HCT116 (cell line): Measurements from ENCODE around the gene TRIM66. TPM values are rescaled to one million over a fixed set of nuclear protein-coding genes. Genes with fewer than 3 reads are reported as not detected.

Experiments used
- ATAC-seq: fragments of 200-7000 bp; cut with Tn5 transposase; 2 replicates; pipeline ENCODE4 v1.9.1; 2020; ENCODE audit warnings: mild to moderate bottlenecking, moderate library complexity
- BruUV-seq: library from RNA; stranded (reverse); fragments of 400-500 nt; replicated peaks from 2 replicates; lab custom pipeline; 2021; lab: Mats Ljungman, UMichigan
- CTCF ChIA-PET: fragments of 300-600 bp; sonication (Branson Sonifier 250); formaldehyde crosslinking; loops from one replicate; lab custom pipeline; 2021; ENCODE audit warnings: antibody characterized with exemption; lab: Charles Lee
- POLR2A ChIA-PET: fragments of 300-600, 350-600 bp; sonication (Branson Sonifier 250); formaldehyde crosslinking; loops from one replicate; lab custom pipeline; 2021; ENCODE audit warnings: antibody characterized with exemption; lab: Charles Lee
- RAD21 ChIA-PET, 2 experiments: fragments of 300-600 bp; sonication (Branson Sonifier 250); formaldehyde crosslinking; loops; one replicate each; lab custom pipeline; 2023; ENCODE audit warnings: low total read pairs in 2 of 2; ENCODE audit not compliant: uncharacterized antibody in 2 of 2, unreplicated experiment in 2 of 2, low non-redundant PET in 1 of 2; lab: Charles Lee
- DNase-seq: peaks from one replicate; pipeline ENCODE4 v3.0.0-alpha.2; 2010; ENCODE audit warnings: low read depth, low spot score
- H2AFZ ChIP-seq: fragments of 200-600 bp; shearing (Covaris generic), sonication (generic); 2 replicates; pipeline ENCODE4 v1.6.1; 2017; ENCODE audit warnings: low read depth, mixed run types, mixed read lengths, antibody characterized with exemption, low read length; ENCODE audit not compliant: poor library complexity, severe bottlenecking
- H3K27ac ChIP-seq: 2 replicates; pipeline ENCODE4 v1.5.1; 2012; ENCODE audit warnings: low read depth, low read length
- H3K27me3 ChIP-seq: fragments of 200-600 bp; sonication (generic); 2 replicates; pipeline ENCODE4 v1.6.1; 2016; ENCODE audit warnings: mixed run types, low read length, mixed read lengths; ENCODE audit not compliant: insufficient read depth
- H3K36me3 ChIP-seq, 2 experiments: fragments of 200-500 bp in 1 of 2; fragments of 200-600 bp in 1 of 2; sonication (Bioruptor generic) in 1 of 2; sonication (generic) in 1 of 2; 2 replicates each; pipeline versions ENCODE4 v1.5.1 to v1.6.1; 2014 to 2016; ENCODE audit warnings: low read length in 2 of 2, inconsistent platforms in 1 of 2, mixed read lengths in 1 of 2, mixed run types in 1 of 2; ENCODE audit not compliant: insufficient read depth in 2 of 2, control insufficient read depth in 1 of 2
- H3K4me1 ChIP-seq, 2 experiments: fragments of 200-600 bp in 1 of 2; sonication (generic) in 1 of 2; 2 replicates each; pipeline versions ENCODE4 v1.5.1 to v1.6.1; 2012 to 2017; ENCODE audit warnings: low read length in 2 of 2, inconsistent platforms in 1 of 2, mild to moderate bottlenecking in 1 of 2, mixed read lengths in 1 of 2, mixed run types in 1 of 2, moderate library complexity in 1 of 2; ENCODE audit not compliant: insufficient read depth in 2 of 2, control insufficient read depth in 1 of 2
- H3K4me2 ChIP-seq: fragments of 200-600 bp; sonication (generic); 2 replicates; pipeline ENCODE4 v1.6.1; 2017; ENCODE audit warnings: mixed run types, low read length, mixed read lengths
- H3K4me3 ChIP-seq, 2 experiments: fragments of 200-600 bp in 1 of 2; sonication (generic) in 1 of 2; replicated peaks in 1 of 2; 2 replicates each; pipeline ENCODE4 v1.5.1; 2011 to 2016; ENCODE audit warnings: low read length in 2 of 2, control low read depth in 1 of 2, low read depth in 1 of 2, mild to moderate bottlenecking in 1 of 2, mixed read lengths in 1 of 2, mixed run types in 1 of 2
- H3K79me2 ChIP-seq: fragments of 200-600 bp; sonication (generic); 2 replicates; pipeline ENCODE4 v1.6.1; 2017; ENCODE audit warnings: mild to moderate bottlenecking, mixed run types, low read length, moderate library complexity, mixed read lengths; ENCODE audit not compliant: insufficient read depth
- H3K9ac ChIP-seq: fragments of 200-600 bp; sonication (generic); 2 replicates; pipeline ENCODE4 v1.6.1; 2016; ENCODE audit warnings: low read length, mixed read lengths
- H3K9me2 ChIP-seq: fragments of 200-600 bp; sonication (generic), shearing (Covaris generic); 2 replicates; pipeline ENCODE4 v1.6.1; 2017; ENCODE audit warnings: mixed run types, mild to moderate bottlenecking, moderate library complexity; ENCODE audit not compliant: insufficient read depth
- H3K9me3 ChIP-seq, 2 experiments: fragments of 200-500 bp in 1 of 2; fragments of 200-600 bp in 1 of 2; sonication (Bioruptor generic) in 1 of 2; sonication (generic) in 1 of 2; 2 replicates each; pipeline ENCODE4 v1.6.1; 2014 to 2017; ENCODE audit warnings: low read length in 2 of 2, mixed read lengths in 2 of 2, inconsistent platforms in 1 of 2, low read depth in 1 of 2, mild to moderate bottlenecking in 1 of 2, mixed run types in 1 of 2, moderate library complexity in 1 of 2; ENCODE audit not compliant: control insufficient read depth in 1 of 2, insufficient read depth in 1 of 2
- H4K20me1 ChIP-seq: fragments of 200-600 bp; sonication (generic), shearing (Covaris generic); 2 replicates; pipeline ENCODE4 v1.6.1; 2017; ENCODE audit warnings: mixed run types, mild to moderate bottlenecking, moderate library complexity; ENCODE audit not compliant: insufficient read depth
- ATF3 ChIP-seq: IDR thresholded peaks from 2 replicates; pipeline ENCODE4 v1.6.1; 2012
- CBX3 ChIP-seq: IDR thresholded peaks from 2 replicates; pipeline ENCODE4 v1.6.1; 2012; ENCODE audit warnings: low read depth
- CEBPB ChIP-seq: IDR thresholded peaks from 2 replicates; pipeline ENCODE4 v1.6.1; 2012; ENCODE audit warnings: low read depth
- CTCF ChIP-seq, 3 experiments: fragments of 200-600 bp in 1 of 3; sonication (generic) in 1 of 3; IDR thresholded peaks in 2 of 3; conservative IDR thresholded peaks in 1 of 3; 2 replicates each; pipeline ENCODE4 v1.5.1; 2012 to 2017; ENCODE audit warnings: low read depth in 2 of 3, low read length in 2 of 3, antibody characterized with exemption in 1 of 3, borderline replicate concordance in 1 of 3, control low read depth in 1 of 3, mild to moderate bottlenecking in 1 of 3, mixed read lengths in 1 of 3, mixed run types in 1 of 3, moderate library complexity in 1 of 3; ENCODE audit not compliant: insufficient read depth in 1 of 3
- EGR1 ChIP-seq: IDR thresholded peaks from 2 replicates; pipeline ENCODE4 v1.6.1; 2012; ENCODE audit warnings: low read depth
- ELF1 ChIP-seq: IDR thresholded peaks from 2 replicates; pipeline ENCODE4 v1.6.1; 2012; ENCODE audit warnings: low read depth, borderline replicate concordance
- EZH2 ChIP-seq: fragments of 200-600 bp; sonication (generic); IDR thresholded peaks from 2 replicates; pipeline ENCODE4 v1.6.1; 2017; ENCODE audit warnings: antibody characterized with exemption, mixed run types
- EZH2phosphoT487 ChIP-seq: fragments of 200-600 bp; IDR thresholded peaks from 2 replicates; pipeline ENCODE4 v1.6.1; 2018; ENCODE audit warnings: antibody characterized with exemption, borderline replicate concordance
- FOSL1 ChIP-seq: IDR thresholded peaks from 2 replicates; pipeline ENCODE4 v1.6.1; 2012; ENCODE audit warnings: low read depth
- MAX ChIP-seq: IDR thresholded peaks from 2 replicates; pipeline ENCODE4 v1.6.1; 2012
- POLR2A ChIP-seq: IDR thresholded peaks from 2 replicates; pipeline ENCODE4 v1.7.0; 2011; ENCODE audit warnings: borderline replicate concordance; ENCODE audit not compliant: insufficient read depth, insufficient read length; ENCODE audit errors: extremely low read depth
- POLR2AphosphoS5 ChIP-seq: IDR thresholded peaks from 2 replicates; pipeline ENCODE4 v1.6.1; 2011; ENCODE audit warnings: mild to moderate bottlenecking, low read depth, low read length, moderate library complexity
- RAD21 ChIP-seq: IDR thresholded peaks from 2 replicates; pipeline ENCODE4 v1.6.1; 2012; ENCODE audit warnings: low read depth, mild to moderate bottlenecking
- SIN3A ChIP-seq: IDR thresholded peaks from 2 replicates; pipeline ENCODE4 v1.6.1; 2012; ENCODE audit warnings: low read depth
- SP1 ChIP-seq: IDR thresholded peaks from 2 replicates; pipeline ENCODE4 v1.6.1; 2012; ENCODE audit warnings: low read depth
- SRF ChIP-seq: IDR thresholded peaks from 2 replicates; pipeline ENCODE4 v1.6.1; 2012; ENCODE audit warnings: low read depth
- TCF7L2 ChIP-seq: IDR thresholded peaks from 2 replicates; pipeline ENCODE4 v1.7.0; 2011; ENCODE audit warnings: borderline replicate concordance, inconsistent platforms; ENCODE audit not compliant: insufficient read depth, insufficient read length; ENCODE audit errors: extremely low read depth
- ZBTB33 ChIP-seq: IDR thresholded peaks from 2 replicates; pipeline ENCODE4 v1.6.1; 2011; ENCODE audit warnings: mild to moderate bottlenecking, low read length, moderate library complexity; ENCODE audit not compliant: insufficient replicate concordance; ENCODE audit errors: extremely low read depth
- ZFX ChIP-seq: fragments of 450-650 bp; IDR thresholded peaks from 2 replicates; pipeline ENCODE4 v1.6.1; 2017
- ZNF274 ChIP-seq: fragments of 200-500 bp; sonication (Bioruptor generic); IDR thresholded peaks from 2 replicates; pipeline ENCODE4 v1.6.1; 2014; ENCODE audit warnings: mild to moderate bottlenecking, low read depth, low read length, inconsistent platforms
- intact Hi-C: fragments of 100-400 bp; cut with micrococcal nuclease; formaldehyde crosslinking; loops from 2 replicates; pipeline ENCODE4 v1.10.0; 2022
- total RNA-seq: library from RNA; stranded (reverse); gene quantifications from one replicate; pipeline ENCODE4 v1.2.1, GENCODE V29; 2021; ENCODE audit not compliant: unreplicated experiment

Gene TRIM66
- total RNA-seq, 1 experiment from 2014 or later: 24.8 TPM

- RAD21 ChIA-PET: no interaction called here
- peaks cover 38 to 43% of the 10 kb centered on the region in 2 experiments; a peak in 3 of 4 replicates for H3K36me3 ChIP-seq
- no peak for ATAC-seq
These were observed 35.6 kb downstream of the TRIM66 start for GRCh38 chr11:8646873-8647272.

More at GRCh38 chr11:8646873-8647272, 35.6 kb downstream of the TRIM66 start:
- Histone ChIP-seq H3K9me3 (no peaks in the 10 kb centered on the region), H3K27ac (no peak overlapping the region)
- no peak for TF ChIP-seq ZBTB33
- no peak for TF ChIP-seq EGR1
- TF ChIP-seq EZH2: no peak
- TF ChIP-seq SIN3A: no peak
- TF ChIP-seq RAD21: no peak
- no peak for TF ChIP-seq FOSL1
- TF ChIP-seq POLR2AphosphoS5: no peak
- TF ChIP-seq SP1: no peak
- no peak for TF ChIP-seq ZNF274
- no peak for TF ChIP-seq ZFX
- TF ChIP-seq CBX3: no peak
- TF ChIP-seq SRF: no peak
- no peak for TF ChIP-seq MAX
- no peak for TF ChIP-seq CEBPB
- no peak for TF ChIP-seq ATF3
- TF ChIP-seq TCF7L2: no peak
- no peak for TF ChIP-seq ELF1
- TF ChIP-seq CTCF (IDR thresholded peaks at IDR 0.05 in 2 of 3, conservative IDR thresholded peaks at IDR 0.05 in 1 of 3; ENCODE audit: borderline replicate concordance in 1 of 3, insufficient read depth in 1 of 3, low read depth in 2 of 3, low read length in 2 of 3): no peak
- no peak for TF ChIP-seq POLR2A
- no peak for TF ChIP-seq EZH2phosphoT487
- TF ChIP-seq, all 23 proteins: peak for 0
- Histone ChIP-seq H3K9me2 (no peaks in the 10 kb centered on the region), H3K9ac (no peak overlapping the region), H3K79me2 (no peaks in the 10 kb centered on the region), H2AFZ (no peak overlapping the region), H3K4me1 (no peaks in the 10 kb centered on the region), H4K20me1 (no peaks in the 10 kb centered on the region), H3K27me3 (no peaks in the 10 kb centered on the region), H3K4me2 (no peak overlapping the region), H3K4me3 (no peak overlapping the region)
- ChIA-PET CTCF (no interaction called here), POLR2A (no interaction called here)
- no peak for DNase-seq
- no TSS peak for BruUV-seq
- intact Hi-C loops: no loop called here
